ENCODE measurements around the gene KRT26.

KRT26 gene

DNA sequence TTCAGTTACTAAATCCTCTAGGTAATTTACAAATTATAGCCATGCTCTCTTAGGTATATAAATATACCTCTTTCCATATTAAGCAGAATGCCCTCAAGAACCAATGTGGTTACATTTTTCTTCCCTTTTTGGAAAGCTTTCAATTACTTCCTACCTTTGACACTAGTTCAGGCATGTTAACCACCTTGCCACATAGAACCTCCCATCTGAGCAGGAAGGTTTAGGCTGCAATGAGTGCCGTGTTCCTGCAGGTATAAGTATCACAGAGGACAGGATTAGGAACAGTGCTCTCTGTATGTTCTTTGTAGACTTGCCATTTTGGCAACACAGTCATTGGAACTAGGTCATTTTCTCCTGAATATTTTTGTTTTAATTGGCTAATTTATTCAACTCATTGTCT lies 37.0 kb downstream of the KRT26 start:
- H3K9me3 Mint-ChIP-seq = no peaks in the 10 kb centered on the region
- no peak overlapping the region for H3K27ac Mint-ChIP-seq
- DNase-seq (ENCODE audit: low spot score) = no peak
- no peak overlapping the region for H3K4me3 Mint-ChIP-seq
- peaks cover 33% of the 10 kb centered on the region for H3K27me3 Mint-ChIP-seq (ENCODE audit: low read depth)
- H3K36me3 Mint-ChIP-seq (ENCODE audit: low read depth) = no peaks in the 10 kb centered on the region
- no peaks in the 10 kb centered on the region for H3K4me1 Mint-ChIP-seq (ENCODE audit: low read depth)

DNA sequence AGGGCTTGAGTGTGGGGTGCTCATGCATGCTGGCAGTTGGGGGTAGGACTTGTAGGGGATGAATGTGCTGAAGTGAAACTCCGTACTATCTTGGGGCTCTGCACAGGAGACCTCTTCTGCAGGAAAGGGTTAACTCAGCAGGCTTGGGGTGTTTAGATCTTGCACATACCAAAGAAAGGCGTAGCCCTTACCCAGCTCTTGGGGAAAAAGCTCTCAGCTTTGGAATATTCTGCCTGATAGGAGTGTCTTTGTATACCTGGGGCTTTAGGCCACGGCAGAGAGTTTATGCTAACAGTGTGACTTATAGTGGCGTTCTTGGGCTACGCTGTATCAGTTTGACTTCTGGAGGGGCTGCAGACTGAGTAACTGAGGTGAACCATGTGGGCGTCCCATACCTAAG lies 38.0 kb downstream of the KRT26 start:
- no peaks in the 10 kb centered on the region for H3K36me3 Mint-ChIP-seq (ENCODE audit: low read depth)
- peaks cover 32% of the 10 kb centered on the region for H3K27me3 Mint-ChIP-seq (ENCODE audit: low read depth)
- H3K9me3 Mint-ChIP-seq = no peaks in the 10 kb centered on the region

DNA sequence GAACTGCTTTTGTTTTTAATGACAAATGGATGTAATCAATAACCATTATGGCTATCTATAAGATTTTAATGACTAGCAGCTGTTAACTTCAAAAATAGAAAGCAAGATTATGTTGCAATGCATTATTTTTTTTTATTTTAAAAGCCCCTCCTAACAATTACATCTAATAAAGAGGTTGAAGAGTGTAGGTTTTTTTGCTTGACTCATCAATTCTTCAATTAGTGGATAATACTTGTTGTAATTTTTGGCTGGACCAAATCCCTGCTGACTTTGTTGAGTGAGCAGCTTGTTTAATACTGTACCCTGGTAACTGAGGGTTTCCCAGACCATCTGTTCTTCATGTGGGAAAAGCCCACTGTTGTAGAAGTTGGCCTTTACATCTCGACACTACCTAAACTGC lies 41.0 kb downstream of the KRT26 start:
- no peaks in the 10 kb centered on the region for H3K4me1 Mint-ChIP-seq (ENCODE audit: low read depth)
- H3K27ac Mint-ChIP-seq = no peak overlapping the region
- no peaks in the 10 kb centered on the region for H3K9me3 Mint-ChIP-seq
- H3K27me3 Mint-ChIP-seq (ENCODE audit: low read depth) = peaks cover 30% of the 10 kb centered on the region
- H3K36me3 Mint-ChIP-seq (ENCODE audit: low read depth) = no peaks in the 10 kb centered on the region
- H3K4me3 Mint-ChIP-seq = no peak overlapping the region
- no peak for DNase-seq (ENCODE audit: low spot score)

More for the DNA sequence above, 38.0 kb downstream of the KRT26 start:
- Mint-ChIP-seq H3K4me3 (no peak overlapping the region), H3K4me1 (ENCODE audit: low read depth) (no peaks in the 10 kb centered on the region), H3K27ac (no peak overlapping the region)
- DNase-seq (ENCODE audit: low spot score) = no peak

DNA sequence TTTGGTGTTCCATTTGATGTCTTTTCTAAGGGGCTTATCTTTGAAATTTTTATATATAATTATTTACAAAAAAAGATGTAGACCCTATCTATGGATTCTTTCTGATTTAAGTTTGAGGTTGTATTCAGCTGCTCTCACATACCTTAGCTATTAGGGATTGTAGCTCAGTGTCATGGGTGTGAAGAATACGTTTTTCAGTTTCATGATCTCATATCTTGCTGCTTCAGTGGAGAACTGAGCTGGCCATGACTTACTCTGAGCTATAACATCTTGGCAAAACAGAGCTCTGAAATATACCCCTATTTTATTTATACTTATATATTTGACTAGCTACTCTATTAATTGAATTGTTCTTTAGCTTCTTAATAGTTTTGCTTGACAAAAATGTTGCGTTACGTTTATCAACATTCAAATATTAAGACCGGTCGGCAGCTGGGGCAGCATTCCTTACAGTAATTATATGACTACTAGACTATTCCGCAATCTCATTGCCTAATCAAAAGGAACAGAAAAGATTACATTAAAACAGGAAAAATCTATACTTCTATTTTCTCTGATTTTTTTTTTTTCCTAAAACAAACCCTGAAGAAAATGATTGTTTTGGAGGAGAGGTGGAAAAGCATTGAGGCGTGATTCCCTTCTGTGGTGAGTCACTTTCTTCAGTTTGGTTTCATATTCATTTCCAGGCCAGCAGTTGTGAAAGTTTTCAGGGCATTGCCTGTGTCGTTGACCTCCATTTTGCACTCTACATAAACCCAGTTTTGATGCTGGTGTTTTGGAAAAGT lies 44.4 kb downstream of the KRT26 start:
- Mint-ChIP-seq H3K27me3 (ENCODE audit: low read depth) (peaks cover 32% of the 10 kb centered on the region), H3K4me1 (ENCODE audit: low read depth) (no peaks in the 10 kb centered on the region), H3K9me3 (no peaks in the 10 kb centered on the region), H3K36me3 (ENCODE audit: low read depth) (no peaks in the 10 kb centered on the region), H3K27ac (no peak overlapping the region), H3K4me3 (no peak overlapping the region)
- DNase-seq (ENCODE audit: low spot score) = no peak

DNA sequence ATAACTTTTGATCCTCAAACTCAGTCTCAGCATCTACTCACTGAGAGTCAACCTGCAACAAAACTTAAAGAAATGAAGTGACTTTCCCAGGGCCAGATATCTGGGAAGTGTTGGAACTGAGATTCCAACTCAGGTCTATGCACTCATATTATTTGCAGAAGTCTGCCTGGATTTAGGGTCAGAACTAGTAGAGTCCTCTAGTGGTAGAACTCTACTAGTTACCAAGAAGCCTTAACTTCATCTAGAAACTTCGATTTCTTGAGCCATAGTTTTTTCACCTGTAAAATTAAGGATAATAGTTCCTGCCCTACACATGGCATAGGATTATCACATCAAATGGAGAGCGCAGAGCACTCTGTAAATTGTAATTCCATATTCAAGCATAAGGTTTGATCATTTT lies 45.1 kb downstream of the KRT26 start:
- H3K4me1 Mint-ChIP-seq (ENCODE audit: low read depth) = no peaks in the 10 kb centered on the region
- DNase-seq (ENCODE audit: low spot score) = no peak
- no peaks in the 10 kb centered on the region for H3K36me3 Mint-ChIP-seq (ENCODE audit: low read depth)
- H3K9me3 Mint-ChIP-seq = no peaks in the 10 kb centered on the region
- H3K27me3 Mint-ChIP-seq (ENCODE audit: low read depth) = peaks cover 32% of the 10 kb centered on the region
- no peak overlapping the region for H3K4me3 Mint-ChIP-seq
- H3K27ac Mint-ChIP-seq = no peak overlapping the region

DNA sequence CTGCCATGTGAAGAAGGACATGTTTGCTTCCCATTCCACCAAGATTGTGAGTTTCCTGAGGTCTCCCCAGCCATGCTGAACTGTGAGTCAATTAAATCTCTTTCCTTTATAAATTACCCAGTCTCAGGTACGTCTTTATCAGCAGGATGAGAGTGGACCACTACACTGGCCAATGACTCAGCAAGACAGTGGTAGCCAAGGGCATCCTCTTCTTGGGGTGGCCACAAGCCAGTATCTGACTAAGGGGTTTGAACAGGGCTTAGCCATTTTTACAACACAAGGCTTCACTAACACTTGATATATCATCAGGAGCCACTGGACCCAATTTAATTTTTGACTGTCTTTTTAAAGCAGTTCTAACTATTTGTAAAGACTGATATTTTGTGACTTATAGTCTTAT lies 47.3 kb downstream of the KRT26 start:
- Mint-ChIP-seq H3K4me3 (no peak overlapping the region), H3K4me1 (ENCODE audit: low read depth) (no peaks in the 10 kb centered on the region), H3K27me3 (ENCODE audit: low read depth) (peaks cover 32% of the 10 kb centered on the region), H3K36me3 (ENCODE audit: low read depth) (no peaks in the 10 kb centered on the region), H3K27ac (no peak overlapping the region), H3K9me3 (no peaks in the 10 kb centered on the region)
- DNase-seq (ENCODE audit: low spot score) = no peak

DNA sequence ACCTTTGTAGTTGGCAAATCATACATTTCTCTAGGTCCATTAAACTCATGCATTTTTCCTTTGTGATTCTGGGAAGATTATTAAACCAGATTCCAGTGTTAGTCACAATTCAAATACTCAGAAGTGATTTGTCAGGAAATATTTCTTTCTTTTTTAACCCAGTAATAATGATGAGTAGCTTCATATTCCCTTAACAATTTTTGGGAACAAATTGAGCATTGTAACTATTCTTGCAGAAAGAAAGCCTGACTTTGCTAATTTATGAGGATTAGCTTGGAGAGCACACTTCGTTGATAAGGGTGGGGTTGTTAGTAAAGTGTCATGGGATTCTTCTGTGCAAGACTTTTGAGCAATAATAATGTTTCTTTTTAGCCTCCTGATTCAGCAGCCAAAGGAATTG lies 49.8 kb downstream of the KRT26 start:
- DNase-seq (ENCODE audit: low spot score) = no peak

DNA sequence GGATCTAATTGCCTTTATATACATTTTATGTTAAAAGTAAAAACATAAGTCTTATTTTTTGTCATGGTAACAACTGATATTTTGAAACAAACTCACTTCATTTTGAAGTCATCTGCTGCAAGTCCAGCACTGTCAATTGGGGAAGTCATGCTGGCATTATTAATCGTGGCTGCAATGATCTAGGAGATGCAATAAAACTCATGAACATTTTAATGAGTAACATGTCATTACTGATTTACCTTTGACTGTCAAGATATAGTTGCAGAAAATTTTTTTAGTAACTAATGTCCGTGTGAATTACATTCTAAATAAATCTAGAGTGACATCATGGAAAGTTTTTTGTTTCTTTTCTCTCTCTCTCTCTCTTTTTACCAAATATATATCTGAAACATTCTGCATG lies 51.1 kb downstream of the KRT26 start:
- H3K27me3 Mint-ChIP-seq (ENCODE audit: low read depth) = peaks cover 29% of the 10 kb centered on the region
- DNase-seq (ENCODE audit: low spot score) = no peak
- no peaks in the 10 kb centered on the region for H3K36me3 Mint-ChIP-seq (ENCODE audit: low read depth)

More for the DNA sequence above, 49.8 kb downstream of the KRT26 start:
- no peak overlapping the region for H3K27ac Mint-ChIP-seq
- H3K36me3 Mint-ChIP-seq (ENCODE audit: low read depth) = no peaks in the 10 kb centered on the region
- no peak overlapping the region for H3K4me3 Mint-ChIP-seq
- peaks cover 33% of the 10 kb centered on the region for H3K27me3 Mint-ChIP-seq (ENCODE audit: low read depth)
- H3K9me3 Mint-ChIP-seq = no peaks in the 10 kb centered on the region
- no peaks in the 10 kb centered on the region for H3K4me1 Mint-ChIP-seq (ENCODE audit: low read depth)

DNA sequence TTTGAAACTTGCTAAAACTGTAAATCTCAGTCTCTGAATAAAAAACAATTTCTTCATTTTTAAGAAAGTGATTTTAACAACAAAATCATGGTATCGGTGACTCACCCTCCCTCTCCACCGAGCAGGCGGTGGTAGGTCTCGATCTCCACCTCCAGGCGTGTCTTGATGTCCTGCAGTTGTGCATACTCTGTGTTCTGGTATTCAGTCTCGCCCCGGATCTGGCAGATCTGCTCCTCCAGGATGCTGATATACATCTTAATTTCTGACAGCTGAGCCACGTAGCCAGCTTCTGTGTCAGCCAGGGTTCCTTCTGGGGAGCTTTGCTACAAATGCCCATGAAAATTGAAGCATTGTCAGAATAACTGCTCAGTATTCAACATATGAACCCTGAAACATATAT lies 53.1 kb downstream of the KRT26 start:
- Mint-ChIP-seq H3K27ac (no peak overlapping the region), H3K36me3 (ENCODE audit: low read depth) (no peaks in the 10 kb centered on the region), H3K4me1 (ENCODE audit: low read depth) (no peaks in the 10 kb centered on the region), H3K9me3 (no peaks in the 10 kb centered on the region), H3K27me3 (ENCODE audit: low read depth) (peaks cover 29% of the 10 kb centered on the region), H3K4me3 (no peak overlapping the region)
- no peak for DNase-seq (ENCODE audit: low spot score)

More for the DNA sequence above, 51.1 kb downstream of the KRT26 start:
- no peak overlapping the region for H3K4me3 Mint-ChIP-seq
- no peaks in the 10 kb centered on the region for H3K4me1 Mint-ChIP-seq (ENCODE audit: low read depth)
- no peak overlapping the region for H3K27ac Mint-ChIP-seq
- no peaks in the 10 kb centered on the region for H3K9me3 Mint-ChIP-seq

DNA sequence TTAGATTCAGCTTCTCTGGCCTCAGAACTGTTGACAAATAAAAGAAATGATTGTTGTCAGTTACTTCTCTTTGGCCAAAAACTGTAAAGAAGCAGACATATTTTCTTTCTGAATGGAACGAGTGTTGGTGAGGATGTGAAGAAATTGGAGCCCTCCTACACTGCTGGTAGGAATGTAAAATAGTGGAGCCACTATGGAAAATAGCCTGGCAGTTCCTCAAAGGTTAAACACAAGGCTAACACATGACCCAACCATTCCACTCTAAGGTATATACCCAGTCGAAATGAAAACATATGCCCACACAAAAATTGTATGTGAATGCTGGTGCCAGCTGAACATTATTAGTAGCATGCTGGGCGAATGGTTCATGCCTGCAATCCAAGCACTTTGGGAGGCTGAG lies 54.2 kb downstream of the KRT26 start:
- no peaks in the 10 kb centered on the region for H3K36me3 Mint-ChIP-seq (ENCODE audit: low read depth)
- no peaks in the 10 kb centered on the region for H3K9me3 Mint-ChIP-seq
- no peak overlapping the region for H3K27ac Mint-ChIP-seq
- no peaks in the 10 kb centered on the region for H3K4me1 Mint-ChIP-seq (ENCODE audit: low read depth)
- no peak overlapping the region for H3K4me3 Mint-ChIP-seq
- peaks cover 21% of the 10 kb centered on the region for H3K27me3 Mint-ChIP-seq (ENCODE audit: low read depth)
- DNase-seq (ENCODE audit: low spot score) = no peak
